SK-N-SH treated with all-trans-retinoic acid at 6 μM for 48 hours (cell line): ENCODE data around the gene GALR1.

Experiments used
- CSRNP3 ChIP-seq: fragments of 250-450 bp; sonication (Bioruptor Pico); IDR thresholded peaks from 2 replicates; pipeline ENCODE4 v1.5.1; 2021; ENCODE audit warnings: mild to moderate bottlenecking, moderate library complexity
- GLIS3 ChIP-seq: fragments of 250-450 bp; sonication (Bioruptor Pico); IDR thresholded peaks from 2 replicates; pipeline ENCODE4 v1.5.0; 2020; ENCODE audit warnings: mild to moderate bottlenecking, moderate library complexity
- PATZ1 ChIP-seq: fragments of 250-450 bp; sonication (Bioruptor Pico); IDR thresholded peaks from 2 replicates; pipeline ENCODE4 v1.8.0; 2020; ENCODE audit warnings: mild to moderate bottlenecking, moderate library complexity, borderline replicate concordance
- SNAI2 ChIP-seq: fragments of 250-450 bp; sonication (Bioruptor Pico); IDR thresholded peaks from 2 replicates; pipeline ENCODE4 v1.5.0; 2020; ENCODE audit warnings: mild to moderate bottlenecking, moderate library complexity
- ZFP30 ChIP-seq: fragments of 450-650 bp; formaldehyde crosslinking; IDR thresholded peaks from 2 replicates; pipeline ENCODE4 v1.5.0; 2022; ENCODE audit warnings: mild to moderate bottlenecking, moderate library complexity

- TF ChIP-seq ZFP30 (CRISPR knock-in tag) = no peak
- TF ChIP-seq PATZ1 (CRISPR knock-in tag) = no peak
- no peak for TF ChIP-seq SNAI2 (CRISPR knock-in tag)
- no peak for TF ChIP-seq CSRNP3 (CRISPR knock-in tag)
- no peak for TF ChIP-seq GLIS3
These were observed 64.9 kb downstream of the GALR1 start for GRCh38 chr18:77314511-77314910.
